GM19240 (cell line): ENCODE data around the gene PARD3.

Source experiments
- DNase-seq: peaks from one replicate; pipeline ENCODE4 v3.0.0; 2011; ENCODE audit warnings: low spot score; ENCODE audit not compliant: insufficient read length

Gene PARD3

DNA sequence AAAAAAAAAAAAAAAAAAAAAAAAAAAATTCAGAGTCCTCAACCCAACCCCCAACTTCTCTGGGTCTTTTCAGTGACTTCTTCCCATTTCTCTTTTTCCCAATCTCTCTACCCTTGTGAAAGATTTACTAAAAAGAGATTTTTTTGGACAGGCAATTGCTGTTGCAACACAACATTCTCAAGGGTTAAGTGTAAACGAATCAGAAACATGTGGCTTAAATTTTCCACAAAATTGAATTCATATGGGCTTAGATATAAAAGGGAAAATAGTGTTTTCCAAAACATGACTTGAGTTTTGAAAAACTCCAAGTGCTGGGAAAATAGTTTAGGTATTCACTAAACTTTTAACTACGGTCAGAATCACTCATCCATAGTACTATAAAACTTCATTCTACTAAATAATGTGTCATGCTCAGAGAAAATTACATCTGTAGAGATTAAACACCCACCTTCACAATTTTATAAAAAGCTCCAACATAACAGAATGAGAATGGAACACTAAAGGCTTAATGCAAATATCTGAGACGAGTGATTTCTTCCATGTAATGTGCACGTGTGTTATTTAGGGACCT, 643.1 kb downstream of the PARD3 start:
- DNase-seq: no peak

DNA sequence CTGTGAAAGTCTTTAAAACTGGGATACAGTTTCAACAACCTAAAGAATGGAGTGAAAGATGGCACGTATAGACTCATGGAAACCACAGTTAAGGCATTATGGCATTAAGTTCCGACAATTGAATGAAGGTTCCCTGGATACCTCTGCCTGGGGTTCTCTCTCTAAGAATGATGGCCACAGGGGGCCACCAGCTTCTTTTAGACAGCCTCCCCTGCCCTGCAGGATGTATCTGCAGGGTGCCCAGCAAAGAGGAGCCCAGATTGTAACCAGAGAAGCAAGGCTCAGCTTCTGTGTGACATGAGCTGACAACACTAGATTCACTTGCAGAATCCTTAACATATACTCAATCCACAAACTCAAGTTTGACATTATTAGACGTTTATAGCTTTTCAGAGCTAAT, 645.4 kb downstream of the PARD3 start:
- DNase-seq: no peak

DNA sequence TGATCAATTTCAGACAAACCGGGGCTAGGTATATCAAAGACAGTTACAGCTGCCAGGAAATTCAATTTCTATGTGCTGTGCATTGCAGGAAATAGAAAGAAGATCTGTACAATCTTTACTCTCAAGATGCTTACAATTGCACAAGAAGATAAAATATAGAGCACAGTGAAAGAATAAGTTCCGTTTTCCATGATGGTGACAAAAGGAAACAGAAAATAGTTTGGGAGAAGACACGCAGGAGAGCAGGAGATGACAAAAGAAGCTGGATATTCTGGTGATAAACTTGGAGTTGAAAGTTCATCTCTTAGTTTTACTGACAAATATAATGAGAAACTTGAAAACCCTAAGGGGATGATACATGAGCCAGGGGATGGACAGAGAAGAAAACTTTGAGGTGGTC, 646.0 kb downstream of the PARD3 start:
- no peak for DNase-seq

DNA sequence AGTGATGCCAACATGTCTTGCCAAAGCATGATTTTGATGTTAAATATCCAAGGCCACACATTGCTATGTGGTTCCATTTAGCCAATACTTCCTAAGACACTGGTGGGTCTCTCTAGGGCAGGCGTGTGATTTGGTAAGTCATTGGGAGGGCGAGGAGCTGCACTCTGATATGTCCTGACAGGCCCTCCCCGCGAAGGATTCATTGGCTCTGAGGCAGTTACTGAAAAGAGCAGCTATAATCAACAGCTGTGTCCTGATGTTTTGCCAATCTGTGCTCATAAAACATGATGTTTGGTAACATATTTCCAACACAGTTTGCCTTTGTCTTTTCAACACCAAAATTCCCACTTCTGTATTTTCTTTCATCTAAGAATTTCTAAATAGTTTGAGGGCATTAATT, 646.7 kb downstream of the PARD3 start:
- DNase-seq: no peak

DNA sequence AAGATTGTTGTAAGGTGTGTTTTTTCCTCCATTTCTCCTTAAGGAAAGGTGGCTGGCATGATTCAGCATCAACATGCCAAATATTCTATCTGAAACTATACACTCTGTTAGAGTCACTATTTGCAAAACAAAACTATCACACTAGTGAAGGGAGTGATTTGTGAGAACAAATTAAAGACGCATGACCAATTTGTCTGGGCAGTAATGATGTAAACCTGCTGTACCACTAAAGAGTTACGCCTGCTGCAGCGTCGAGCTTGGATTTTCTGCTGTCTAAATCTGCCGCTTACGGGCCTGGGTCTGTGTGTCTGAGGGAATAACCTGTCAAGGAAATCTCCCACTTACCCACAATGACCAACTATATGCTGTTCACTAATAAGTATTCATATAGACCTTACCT, 648.3 kb downstream of the PARD3 start:
- no peak for DNase-seq

DNA sequence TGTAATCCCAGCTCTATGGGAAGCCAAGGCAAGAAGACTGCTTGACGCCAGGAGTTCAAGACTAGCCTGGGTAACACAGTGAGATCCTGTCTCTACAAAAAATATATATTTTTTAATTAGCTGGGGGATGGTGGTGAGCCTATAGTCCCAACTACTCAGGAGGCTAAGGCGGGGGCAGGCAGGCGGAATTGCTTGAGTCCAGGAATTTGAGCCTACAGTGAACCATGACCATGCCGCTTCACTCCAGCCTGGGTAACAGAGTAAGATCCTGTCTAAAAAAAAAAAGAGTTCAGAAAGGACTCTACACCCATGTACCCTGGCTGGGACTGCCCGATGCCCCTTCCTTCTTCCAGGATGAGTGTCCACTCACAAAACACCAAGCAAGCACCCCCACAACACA, 648.7 kb downstream of the PARD3 start:
- DNase-seq: no peak

DNA sequence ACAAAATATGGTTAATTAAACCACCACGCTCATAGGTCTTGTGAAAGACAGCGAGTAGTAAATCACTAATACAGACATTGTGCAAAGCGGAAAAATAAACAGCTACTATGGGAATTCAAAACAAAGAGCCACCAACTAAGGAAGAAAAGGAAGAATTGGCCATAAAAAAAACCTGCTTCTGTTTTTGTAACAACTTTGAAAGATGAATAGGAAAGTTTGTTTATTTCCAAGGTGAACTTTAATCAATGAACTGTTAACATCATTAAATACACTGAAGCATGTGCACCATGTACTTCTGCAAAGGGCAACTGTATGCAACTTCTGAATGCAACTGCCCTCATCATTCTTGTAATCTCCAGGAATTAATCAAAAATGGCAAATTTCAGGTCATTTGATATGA, 651.1 kb downstream of the PARD3 start:
- no peak for DNase-seq

DNA sequence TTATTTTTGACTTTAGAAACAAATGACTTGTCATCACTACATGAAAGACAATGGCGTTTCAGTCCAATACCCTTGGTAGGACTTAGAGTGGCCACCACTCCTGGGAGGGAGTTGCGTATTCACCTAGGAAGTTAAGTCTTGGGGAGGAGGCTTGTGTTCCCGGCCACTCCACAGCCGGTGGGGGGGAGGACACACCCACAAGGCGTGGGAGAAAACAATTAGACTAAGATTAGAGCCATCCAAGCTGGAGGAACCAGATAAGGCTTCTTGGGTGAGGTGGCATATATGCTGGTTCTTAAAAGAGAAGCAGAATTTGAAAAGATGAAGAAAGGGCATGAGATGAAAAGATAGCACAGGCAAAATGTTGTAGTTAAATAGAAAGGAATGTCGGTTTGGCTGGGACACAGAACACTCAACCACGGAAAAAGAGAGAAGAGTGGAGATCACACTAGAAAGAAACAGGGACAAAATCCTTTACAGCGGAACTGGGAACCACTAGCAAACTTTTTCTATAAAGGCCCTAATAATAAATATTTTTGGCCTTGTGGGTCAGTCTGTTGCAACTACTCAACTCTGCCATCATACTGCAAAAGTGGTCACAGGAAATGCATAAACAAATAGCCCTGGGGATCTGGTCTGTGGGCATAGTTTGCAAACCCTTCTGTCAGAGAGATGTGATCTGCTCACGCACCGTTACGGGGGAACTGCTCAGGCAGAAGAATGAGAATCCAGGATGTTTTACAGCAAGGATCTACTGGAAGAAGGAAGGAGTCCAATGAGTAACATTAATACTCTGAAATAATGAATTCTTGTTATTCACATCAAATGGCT, 651.8 kb downstream of the PARD3 start:
- DNase-seq: no peak

DNA sequence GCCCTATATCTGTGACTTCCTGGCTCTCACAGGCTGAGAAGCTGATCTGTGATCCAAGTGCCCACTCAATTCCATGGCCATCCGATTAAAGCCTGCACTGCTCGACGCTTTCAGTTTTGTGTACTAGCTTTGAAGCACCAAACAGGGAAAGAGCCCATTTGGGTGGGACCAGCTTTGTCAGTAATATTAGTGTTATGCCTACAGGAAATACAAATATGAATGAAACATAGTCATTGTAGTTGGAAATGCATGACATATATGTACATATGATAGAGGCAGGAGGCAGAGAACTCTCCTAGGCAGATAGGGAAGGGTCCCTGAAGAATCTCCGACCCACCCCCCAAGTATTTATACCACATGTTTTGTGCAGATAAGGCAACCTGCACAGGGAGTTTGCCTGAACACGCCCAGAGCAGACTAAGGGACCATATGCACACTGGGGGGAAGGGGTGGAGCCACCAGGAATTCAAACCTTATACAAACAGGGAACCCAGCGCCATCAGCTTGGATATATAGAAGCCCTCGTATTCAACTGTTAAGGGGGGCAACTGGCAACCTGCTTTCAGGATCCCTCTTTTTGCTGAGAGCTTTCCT, 653.2 kb downstream of the PARD3 start:
- DNase-seq: no peak

DNA sequence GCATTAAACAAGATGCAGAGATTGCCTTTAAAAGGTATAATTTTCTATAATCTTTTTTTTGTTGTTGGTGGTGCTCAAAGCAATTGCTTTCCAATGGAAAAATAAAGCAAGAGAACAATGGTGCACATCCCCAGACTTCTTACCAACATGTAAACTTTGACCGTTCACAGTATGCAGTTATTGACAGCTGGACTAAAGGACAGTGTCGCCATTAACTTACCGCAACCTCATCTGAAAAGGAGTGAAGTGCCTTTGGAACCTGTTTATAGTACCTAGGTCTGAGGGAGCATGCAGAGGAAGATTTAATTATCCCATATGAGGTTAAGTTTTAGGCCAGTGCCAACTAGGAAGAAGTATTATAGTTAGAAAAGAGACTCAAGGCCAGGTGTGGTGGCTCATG, 654.5 kb downstream of the PARD3 start:
- no peak for DNase-seq

DNA sequence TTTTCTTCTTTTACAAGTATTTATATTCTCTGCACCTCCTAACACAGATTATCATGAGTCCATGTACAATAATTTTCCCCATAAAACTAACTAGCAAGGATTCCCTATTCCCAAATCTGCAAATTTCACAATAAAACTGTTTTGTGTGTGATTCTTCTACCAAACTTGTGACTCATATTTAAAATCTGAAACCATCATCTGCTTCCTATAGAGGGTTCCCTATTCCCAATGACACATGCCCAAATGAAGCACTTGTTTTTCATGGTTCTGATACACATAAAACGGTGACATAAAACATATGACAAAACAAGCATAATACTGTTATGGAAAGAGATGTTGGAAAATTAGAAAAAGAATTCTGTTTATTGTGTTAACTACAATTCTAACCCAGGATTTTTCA, 657.6 kb downstream of the PARD3 start:
- no peak for DNase-seq

DNA sequence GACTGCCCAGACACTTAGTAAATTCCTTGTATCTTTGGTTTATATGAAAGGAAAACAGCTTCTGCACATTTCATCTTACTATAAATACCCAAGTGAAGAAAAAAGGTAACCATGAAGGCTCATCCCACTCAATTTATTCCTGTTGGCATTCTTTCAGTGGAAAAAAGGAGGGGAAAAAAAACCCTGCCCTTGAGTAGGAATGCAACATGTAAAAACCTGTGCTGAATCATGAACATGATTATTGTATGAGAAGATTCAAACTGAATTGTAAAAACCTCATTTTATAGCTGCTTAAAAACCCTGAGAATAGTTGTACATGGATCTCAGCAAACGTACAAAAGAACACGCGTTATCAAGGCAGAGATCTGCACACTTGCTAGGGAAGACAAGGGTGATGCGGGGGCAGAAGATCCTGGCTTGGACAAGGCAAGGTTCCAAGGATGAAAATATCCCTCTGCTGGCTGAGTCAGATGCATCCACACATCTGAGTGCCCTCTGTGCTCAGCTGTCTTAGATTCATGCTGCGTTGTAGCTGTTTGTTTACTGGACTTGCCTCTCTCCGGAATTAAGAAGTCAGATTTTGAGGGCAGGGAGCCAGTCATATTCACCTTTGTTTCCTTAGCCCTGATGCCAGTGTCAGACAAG, 658.2 kb downstream of the PARD3 start:
- no peak for DNase-seq

DNA sequence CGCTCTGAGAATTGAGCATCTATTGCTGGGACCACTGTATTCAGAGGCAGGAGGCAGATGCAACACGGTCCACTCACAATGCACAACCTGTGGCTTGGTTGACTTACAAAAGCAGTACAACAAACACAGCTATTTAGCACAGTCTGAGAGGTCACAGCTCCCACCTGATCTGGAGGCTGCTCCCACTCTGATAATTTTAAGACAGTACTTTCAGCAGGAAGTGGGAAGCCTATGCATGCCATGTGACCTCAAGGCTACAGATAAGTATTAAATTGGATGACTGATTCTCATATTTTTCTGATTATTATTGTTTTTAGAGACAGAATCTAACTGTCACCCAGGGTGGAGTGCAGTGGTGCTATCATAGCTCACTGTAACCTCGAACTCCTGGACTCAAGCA, 659.3 kb downstream of the PARD3 start:
- DNase-seq: no peak

DNA sequence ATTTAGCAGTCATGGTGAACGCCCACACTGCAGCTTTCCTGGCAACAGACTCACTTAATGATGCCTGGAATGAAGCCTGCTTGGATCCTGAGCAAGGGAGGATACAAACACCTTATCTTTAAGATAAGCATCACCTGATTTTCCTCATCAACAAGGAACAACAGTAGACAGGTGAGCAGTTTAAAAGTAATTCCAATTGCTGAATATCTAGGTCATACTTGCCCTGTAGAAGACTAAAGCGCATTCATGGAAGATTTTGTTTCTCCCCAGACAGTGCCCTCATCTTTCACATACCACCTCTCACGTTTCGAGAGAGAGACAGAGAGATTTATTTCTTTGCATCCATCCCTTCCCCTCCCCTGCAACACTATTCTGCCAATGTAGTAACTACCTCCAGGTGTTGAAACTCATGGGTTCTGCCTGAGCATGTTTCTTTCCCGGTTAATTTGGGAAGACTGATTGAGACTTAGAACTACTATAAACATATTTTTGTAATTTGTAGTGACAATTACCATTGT, 660.7 kb downstream of the PARD3 start:
- DNase-seq: no peak

DNA sequence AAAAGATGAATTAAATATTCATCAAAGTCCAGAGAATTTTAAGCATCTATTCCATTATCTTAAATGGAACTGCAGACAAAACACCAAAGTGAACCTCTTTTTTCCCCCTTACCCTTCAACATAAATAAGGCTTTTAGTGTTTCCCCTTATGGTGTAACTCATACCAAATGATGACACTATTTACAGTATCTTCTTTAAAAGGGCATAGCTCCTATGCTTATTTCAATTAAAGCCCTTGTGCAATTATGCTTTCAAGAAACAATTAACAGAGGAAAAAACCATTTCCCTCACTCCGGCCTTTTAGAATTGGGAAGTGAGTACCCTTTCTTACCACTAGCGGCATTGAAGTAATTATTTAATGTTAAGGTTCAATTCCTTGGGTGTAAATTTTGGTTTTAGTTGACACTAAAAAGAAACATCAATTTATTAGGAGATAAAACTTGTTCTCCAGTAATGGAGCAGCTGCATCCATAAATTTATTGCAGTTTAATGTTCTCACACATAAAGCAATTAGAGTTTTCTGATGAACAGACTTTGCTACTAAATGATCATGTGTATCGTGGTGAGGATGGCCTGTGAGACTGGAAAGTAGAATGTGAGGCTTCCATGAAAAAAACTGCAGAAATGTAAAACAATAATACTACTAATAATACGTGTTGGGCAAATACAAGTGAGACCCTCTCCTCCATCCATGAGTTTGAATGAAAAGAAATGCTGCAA, 661.3 kb downstream of the PARD3 start:
- no peak for DNase-seq

DNA sequence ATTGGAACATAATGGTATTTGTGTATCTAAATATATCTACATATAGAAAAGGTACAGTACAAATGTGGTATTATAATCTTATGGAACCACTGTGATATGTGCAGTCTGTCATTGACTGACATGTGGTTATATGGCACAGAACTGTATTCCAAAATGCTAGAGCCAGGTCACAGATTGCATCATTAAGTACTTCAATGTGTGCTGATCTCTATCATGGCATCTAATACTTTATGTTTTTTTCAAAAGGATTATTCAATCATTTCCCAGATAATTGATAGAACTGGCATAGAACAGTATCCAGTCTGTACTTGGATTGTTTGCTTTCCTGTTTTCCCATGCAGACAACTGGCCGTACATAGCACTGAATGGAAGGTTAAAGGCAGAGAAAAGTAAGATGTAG, 662.7 kb downstream of the PARD3 start:
- DNase-seq: no peak

DNA sequence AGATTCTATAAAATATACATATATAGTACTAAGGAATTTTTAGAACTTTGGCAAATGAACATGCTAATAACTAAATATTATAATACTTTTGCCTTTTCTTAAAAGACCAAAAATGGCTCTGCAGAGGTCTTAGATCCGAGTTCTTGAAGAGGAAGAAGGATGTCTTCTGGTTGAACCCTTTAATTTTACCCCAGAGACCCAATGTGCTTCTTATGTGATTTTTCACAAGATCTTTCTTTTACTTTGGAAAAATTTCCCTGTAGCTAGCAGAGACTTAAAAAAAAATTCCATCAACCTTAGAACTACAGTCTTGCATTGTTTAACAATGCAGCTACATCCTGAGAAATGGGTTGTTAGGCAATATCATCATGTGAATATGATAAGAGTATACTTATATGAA, 663.2 kb downstream of the PARD3 start:
- no peak for DNase-seq

DNA sequence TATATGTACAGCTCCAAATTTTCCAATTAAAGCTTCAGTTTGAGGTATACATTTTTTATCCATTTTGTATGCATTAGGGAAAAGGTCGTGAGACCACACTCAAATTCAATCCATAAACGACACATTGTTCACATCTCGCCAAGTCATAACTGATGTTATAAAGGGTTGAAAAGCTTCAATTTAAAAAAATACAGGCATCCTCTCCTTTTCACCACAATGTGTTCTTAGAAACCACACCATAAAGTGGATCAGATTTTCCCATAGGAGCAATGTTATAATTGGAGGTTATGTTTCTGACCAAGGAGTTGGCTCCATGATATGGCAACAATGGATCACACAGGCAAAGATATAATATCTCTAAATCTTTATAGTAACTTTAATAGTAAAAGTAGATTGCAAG, 663.6 kb downstream of the PARD3 start:
- DNase-seq: no peak

DNA sequence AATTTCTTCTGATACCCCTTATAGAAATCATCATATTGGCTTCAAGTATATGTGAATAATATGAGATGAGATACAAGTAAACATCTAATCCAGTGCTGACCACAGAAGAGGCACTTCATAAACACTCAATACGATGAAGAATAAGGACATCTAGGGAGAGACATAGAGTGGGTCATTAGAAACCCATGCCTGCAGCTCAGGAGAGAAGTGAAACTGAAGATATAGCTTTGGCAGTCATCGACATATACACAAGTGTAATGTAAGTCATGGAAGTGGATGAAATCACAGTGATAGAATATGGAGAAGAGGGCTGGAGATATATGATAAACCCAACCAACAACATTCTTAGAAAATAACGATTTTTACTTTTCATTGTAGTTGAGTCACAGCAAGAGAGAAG, 665.0 kb downstream of the PARD3 start:
- no peak for DNase-seq

DNA sequence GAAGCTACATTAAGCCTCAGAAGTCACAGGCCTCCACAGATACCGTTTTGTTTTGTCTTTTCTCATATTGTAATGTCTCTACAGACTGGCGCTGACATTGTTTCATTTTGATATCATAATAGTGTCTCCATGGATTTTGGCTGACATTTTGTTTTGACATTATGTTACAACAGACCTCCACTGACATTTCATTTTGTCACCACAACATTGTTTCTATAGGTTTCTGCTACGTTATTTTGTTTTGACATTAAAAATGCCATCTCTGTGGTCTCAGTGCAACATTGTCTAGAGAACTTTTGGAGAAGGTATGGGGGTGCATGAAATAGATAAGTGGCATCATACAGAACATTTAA, 666.8 kb downstream of the PARD3 start:
- no peak for DNase-seq

DNA sequence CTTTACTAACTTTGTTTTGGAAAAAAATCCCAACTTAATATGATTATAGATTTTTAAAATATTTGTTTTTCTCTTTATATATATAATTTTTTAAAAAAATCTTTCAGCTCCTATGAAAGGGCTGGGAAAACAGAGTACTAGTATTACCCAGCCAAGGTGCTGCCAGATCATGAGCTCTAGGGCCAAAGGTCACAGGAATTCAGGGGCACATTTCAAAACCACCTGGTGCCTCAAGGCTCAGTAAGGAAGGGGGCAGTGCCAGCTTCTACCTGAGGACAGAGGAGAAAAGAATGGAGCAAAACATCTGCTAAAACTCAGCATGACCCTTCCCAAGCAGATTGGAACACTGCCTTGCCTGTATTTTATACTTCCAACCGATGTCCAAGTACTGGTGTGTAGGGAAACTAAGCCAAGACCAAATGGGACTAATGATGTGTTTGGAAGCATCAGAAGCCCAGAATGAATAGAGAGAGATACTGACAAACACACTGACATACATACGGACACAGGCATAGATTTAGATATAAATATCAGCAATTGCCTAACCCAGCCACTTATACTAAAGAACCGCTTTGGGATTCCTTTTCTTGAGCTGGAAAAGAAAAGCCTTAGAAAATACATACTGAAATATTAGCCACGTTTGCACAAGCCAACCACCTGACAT, 667.3 kb downstream of the PARD3 start:
- DNase-seq: no peak
